Activated CD4-positive, alpha-beta T cell treated with anti-CD3 and anti-CD28 coated beads for 48 hours (primary cell): ENCODE measurements around the gene ITPK1.

ENCODE experiments used
- DNase-seq: peaks from one replicate; pipeline ENCODE4 v3.0.0-alpha.2; 2020

The ITPK1 gene

DNA sequence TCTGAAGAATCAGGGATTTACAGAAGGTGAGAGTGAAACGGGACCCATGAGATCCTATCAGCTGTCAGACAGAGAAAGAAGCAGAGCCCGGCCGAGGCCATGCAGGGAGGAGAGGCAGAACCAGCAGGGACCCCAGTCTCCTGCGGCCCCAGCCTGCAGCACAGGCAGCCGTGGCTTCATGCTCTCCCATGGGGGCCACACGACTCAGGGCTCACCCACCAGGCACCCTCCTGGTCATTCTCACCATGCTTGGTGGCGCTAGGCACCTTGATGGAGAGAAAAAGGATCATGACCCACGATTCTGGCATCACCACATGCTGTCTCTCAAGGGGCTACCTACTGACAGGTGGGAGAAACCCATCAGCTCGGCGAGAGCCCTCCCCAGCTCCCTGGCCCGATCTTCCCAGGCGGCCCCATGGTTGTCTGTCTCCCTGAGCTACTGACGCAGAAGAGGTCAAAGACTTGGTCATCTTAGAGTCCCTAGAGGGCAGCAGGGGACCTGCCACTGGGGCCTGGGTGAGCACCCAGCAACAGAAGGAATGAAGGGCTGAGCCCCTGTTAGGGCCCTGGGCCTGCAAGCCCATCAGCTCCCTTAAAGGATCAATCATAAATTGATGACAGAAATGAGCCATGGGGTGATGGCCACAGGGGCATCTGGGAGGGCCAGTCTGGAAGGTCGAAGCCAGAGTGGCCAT is 58.0 kb downstream of the ITPK1 start:
- DNase-seq, result no peak

DNA sequence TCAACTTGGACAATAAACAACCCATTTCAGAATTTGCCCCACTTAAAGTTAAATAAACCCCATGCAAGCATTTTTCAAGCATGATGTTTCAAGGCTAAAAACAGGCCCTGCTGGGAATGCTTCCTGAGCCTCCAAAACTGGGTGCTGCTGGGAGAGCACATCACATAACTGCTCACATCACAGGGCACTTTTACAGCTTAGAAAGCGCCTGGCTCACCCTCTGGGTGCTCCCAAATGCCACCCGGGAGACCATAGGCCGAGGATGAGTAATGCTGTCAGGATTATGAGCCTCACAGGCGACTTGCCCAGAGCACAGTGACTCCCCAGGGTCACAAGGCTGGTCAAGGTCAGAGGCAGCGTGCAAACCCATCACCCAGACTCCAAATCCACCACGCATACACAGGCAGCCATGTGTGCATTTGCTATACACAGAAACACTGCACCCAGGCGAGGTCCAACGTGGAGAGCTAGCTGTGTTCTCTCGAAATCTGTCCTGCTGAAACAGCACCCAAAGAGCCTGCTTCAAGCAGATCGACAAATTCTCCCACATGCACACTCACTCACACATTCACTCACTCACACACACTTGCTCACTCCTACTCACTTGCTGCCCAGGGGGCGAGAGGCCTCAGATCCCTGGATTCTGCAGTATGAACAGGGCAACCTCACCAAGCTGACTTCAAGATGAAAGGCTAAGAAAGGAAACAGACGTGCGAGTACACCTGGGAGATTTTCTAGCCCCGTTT is 58.7 kb downstream of the ITPK1 start:
- DNase-seq, result no peak

DNA sequence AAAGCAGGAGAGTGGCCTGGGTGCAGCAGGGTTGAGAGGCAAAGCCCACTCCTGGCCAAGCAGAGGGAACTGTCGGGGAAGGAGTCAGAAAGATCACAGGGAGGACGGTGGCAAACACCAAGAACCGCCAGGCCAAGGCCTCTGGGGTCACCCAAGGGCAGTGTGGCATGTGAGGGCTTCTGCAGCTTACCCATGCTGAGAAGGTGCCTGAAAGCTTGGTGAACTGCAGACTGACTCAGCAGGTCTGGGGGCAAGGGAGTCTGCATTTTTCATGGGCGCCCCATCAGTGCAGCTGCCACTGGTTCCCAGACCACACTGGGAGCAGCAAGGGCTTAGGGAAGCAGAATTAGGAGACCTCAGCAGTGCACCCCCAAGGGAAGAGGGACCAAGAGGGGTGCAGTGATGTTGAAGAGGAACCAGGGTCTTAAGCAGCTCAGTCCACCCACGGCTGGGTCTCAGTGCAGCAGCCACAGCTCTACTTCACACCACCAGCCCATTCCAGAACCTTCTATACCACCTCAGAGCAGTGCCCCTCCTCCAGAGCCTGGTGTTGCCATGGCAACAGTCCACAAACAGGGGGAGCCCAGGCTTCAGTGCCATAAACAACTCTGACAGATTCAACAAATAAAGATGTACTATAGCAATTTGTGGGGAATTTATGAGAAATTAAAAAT is 59.4 kb downstream of the ITPK1 start:
- no peak for DNase-seq

DNA sequence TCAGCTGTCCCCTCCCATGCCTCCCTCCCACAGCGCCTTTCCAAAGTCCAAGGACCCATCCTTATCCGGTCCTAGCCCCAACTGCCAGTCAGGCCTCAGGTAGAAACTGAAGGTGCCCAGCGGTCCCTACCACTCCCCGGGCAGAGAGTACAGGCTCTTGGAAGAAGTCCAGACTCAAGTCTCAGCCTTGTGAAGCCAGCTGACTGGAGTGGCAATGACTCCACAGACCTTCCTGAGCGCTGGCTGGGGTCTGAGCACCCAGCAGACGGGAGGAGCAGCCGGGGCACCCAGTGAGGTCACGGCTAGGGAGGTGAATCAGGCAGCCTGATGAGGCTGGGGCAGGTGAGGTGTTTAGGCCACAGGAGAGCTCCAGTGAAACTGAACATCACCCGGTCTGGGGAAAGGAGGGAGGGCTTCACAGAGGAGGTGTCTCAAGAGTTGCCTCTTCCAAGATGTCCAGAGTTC is 60.0 kb downstream of the ITPK1 start:
- DNase-seq, result no peak

DNA sequence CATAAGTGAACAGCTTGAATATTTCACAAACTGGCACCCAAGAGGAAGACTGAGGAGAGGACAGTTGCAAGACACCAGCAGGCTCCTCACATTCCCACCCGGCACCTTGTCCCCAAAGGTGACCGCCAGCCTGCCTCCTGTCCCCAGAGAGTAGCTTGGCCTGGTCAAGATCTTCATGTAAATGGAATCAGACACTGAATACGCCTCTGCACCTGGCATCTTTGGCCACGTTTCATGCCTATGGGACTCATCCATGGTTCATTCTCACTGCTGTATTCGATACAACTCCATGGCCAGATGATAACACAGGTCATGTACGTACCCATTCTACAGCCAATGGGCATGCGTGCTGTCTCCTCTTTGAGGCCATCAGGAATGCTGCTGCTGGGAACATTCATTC is 60.8 kb downstream of the ITPK1 start:
- DNase-seq, result no peak

DNA sequence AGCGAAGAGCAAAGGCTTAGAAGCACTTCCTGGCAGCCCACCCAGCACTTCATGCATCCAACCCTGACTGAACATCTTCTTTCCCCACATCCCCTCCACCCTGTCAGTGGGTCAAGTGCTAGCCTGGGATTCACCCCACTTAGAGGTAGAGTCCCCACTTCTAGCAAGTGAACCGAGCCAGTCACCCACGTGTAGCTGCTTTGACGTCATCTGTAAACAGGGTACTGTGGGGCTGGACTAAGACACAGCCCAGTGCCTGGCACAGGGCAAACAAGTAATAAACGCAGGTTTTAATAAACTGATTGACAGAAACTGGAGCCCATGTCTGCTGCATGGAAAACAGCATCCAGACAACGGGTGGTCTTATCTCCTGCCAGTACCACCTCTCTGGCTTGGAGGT is 61.7 kb downstream of the ITPK1 start:
- DNase-seq, result no peak

DNA sequence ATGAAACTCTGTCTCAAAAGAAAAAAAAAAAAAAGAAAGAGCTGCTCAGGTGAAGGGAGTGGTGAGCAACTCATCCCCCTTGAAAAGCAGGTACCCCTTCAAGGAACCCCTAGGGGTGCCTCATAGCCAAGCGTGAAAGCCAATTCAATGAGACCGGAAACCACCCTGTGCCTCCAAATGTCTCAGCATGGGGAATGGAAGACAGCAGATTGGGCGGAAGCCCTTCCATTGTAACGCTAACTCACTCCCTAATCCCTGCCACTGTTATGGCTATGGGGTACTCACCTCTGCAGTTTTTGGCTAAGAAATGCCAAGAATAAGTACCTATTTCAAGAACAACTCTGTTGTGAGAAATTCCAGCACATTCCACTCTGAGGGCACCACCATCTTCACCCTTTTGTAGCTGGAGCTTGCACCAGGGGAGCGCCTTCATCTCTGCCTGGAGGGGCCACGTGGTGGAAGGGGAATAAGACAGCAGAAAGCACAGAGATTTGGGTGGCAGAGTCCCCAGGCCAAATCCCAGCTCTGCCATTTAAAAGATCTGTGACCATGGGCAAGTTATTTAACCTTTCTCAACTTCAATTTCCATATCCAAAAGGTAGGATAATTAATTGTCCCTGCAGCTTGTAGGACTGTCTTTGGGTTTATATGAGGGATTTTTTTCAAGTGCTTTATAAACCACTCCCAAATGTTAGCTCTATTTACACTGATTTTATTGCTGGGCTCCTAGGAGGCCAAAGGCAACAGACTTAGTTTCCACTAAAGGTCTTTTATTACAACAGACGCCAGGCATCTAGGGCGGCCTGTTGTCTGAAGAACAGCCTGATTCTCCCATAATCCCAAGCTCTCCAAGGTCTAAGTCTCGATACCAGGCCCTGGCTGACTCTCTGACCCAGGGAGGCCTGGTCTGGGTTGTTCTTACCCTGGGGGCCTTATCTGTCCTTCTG is 63.9 kb downstream of the ITPK1 start:
- no peak for DNase-seq

DNA sequence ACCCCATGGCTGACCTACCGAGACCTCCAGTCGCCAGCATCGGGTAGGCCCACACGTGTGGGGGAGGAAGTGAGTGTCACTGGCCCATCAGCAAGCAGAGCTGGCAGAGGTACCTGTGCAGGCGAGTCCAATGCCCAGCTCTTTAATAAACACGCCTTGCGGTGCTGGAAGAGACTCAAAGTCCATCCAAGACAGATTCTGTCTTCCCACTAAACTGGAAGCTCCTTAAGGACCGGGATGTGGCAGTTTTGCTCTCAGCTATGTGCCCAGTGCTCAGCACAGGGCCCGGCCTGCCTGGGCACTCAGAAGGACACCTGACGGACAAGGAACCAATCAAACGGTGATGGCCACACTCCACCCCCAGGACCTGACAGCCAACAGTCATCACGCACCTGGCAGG is 65.0 kb downstream of the ITPK1 start:
- DNase-seq, result no peak

DNA sequence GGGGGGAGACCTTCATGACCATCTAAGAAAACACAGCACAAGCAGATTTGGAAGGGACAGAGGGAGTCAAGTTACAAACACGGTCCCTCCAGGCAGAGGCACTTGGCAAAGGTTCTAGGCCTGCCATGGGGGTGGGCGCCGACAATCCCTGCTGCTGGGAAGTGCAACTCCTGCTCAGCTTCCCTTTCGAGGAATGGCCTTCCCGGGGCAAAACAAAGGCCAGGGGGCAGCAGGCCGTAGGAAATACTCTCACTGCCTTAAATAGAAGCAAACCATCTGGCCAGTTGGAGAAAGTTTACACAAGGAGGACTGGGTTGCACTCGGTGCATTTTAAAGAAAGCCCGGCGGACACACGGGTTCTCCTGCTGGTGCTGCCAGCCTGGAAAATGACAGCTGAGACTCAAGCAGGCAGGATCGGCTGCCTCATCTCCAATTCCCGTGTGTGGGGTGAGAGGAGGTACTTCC is 65.8 kb downstream of the ITPK1 start:
- no peak for DNase-seq

DNA sequence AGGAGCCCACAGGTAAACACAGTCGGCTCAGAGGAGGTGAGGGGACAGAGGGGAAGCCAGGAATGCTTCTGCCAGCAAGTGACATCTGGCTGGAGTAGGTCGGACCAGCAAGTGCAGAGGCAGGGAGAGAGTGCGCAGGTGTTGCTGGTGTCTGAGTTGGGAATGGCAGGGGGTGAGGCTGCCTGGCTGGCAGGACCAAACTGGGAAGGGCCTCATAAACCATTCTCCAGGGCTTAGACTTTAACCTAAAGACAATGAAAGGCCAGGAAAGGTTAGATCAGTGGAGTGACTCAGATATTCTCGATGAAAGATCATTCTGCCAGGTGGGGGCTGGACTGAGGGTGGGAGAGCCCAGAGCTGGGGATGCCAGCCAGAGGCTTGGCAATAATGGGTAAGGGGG is 66.4 kb downstream of the ITPK1 start:
- DNase-seq, result no peak

DNA sequence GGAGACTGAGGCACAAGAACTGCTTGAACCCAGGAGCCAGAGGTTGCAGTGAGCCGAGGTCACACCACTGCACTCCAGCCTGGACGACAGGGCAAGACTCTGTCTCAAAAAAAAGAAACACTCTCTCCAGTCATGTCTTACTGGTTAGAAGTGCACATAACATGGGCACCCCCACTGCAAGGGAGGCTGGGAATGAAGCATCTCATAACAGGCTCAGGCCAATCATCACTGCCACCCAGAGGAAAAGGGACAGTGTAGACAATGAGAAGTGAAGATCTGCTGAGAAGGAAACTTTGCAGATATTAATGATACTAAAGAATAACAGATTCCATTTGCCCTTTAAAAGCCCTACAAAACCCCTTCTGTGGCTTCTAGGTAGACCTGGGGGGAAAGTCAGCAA is 66.9 kb downstream of the ITPK1 start:
- no peak for DNase-seq

DNA sequence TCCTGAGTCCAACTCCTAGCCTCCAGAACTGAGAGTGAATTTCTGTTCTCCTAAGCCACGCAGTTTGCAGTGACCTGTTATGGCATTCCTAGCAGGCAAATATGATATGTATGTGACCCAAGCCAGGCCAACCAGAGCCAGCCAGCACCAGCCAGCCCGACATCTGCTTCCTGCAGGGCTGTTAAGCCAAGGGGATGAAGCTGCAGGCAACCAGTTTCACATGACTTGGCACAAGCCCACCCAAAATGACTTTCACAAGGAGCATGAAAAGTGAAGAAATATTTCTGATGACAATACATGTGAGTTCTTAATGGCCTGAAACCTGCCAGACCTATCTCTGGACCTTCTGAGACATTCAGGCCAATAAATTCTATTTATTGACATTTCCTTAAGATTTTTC is 68.1 kb downstream of the ITPK1 start:
- DNase-seq, result no peak

DNA sequence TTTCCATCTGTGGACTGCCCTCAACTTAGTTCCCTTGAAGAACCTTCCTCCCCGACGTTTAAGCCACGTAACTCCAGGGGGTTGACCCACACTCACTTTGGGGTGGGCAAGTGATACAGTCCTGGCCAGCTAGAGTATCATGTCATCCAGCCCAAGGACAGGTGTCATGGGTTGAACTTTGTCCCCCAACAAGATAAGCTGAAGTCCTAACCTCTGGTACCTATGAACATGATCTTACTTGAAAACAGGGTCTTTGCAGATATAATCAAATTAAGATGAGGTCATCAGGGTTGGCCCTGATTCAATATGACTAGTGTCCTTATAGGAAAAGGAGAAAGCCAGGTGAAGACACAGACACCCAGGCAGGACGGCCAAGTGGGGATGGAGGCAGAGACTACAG is 68.6 kb downstream of the ITPK1 start:
- DNase-seq, result no peak

DNA sequence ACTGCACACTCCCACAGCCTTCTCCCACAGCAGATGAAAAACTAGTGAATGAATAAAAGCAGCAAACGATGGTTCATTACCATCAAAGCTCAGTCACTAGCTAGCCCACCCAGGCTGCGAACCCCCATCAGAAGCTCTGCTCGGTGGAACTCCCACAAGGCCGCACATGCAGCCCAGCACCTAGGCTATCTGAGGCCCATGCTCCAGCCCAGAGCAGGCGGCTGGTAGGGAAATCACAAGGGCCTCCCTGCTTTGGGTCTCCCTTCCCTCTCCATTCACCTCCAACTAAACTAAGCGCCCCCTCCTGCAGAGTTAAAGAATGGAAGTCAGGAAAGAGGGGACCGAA is 69.0 kb downstream of the ITPK1 start:
- no peak for DNase-seq

DNA sequence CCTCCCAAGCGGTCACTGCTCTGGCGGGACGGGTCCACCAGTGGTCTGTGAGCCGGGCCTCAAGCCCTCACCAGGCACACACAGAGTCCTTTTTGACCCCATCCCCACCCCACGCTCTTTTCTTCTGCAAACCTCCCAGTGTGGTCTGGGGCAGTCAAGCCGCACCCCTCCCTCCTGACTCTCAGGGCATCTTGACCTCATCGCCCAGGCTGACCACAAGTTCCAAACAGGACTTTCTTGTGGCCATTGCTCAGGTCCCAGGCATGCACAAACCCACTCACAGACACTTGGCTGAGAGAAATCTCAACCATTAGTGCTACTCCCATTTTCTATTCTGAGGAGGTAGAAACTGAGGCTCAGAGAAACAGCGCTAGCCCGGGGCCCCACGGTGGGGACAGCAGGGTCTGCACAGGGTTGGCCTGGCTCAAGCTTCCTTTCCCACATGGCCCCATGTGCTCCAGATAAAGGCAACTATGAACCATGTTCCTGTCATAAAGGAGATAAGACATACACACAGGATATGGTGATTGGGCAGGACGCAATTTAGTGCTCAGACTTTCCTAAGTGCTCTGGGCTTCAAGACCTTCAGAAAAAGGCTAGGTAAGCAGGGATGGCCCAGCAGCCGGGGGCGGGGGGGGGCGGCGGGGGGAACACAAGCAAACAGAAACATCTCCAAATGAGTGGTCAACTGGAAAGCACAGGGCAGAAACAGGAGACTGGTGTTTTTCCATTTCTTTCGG is 69.6 kb downstream of the ITPK1 start:
- DNase-seq, result no peak

DNA sequence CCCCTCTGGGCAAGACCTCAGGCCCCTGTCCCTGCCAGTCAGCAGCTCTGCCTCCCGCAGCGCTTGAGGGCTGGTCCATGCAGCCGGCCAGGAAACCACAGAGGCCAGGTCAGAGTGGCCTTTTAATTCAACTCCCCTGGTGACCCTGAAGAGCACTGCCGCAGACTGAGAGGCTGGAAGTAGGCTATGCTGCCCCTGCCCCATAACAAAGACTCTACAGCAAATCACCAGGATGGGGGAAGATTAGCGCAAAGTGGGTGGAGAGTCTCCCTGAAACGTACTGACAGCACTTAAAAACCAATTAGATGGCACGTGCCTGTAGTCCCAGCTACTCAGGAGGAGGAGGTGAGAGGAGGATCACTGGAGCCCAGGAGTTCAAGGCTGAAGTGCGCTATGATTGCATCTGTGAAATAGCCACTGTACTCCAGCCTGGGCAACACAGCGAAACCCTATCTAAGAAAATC is 70.5 kb downstream of the ITPK1 start:
- DNase-seq, result no peak

DNA sequence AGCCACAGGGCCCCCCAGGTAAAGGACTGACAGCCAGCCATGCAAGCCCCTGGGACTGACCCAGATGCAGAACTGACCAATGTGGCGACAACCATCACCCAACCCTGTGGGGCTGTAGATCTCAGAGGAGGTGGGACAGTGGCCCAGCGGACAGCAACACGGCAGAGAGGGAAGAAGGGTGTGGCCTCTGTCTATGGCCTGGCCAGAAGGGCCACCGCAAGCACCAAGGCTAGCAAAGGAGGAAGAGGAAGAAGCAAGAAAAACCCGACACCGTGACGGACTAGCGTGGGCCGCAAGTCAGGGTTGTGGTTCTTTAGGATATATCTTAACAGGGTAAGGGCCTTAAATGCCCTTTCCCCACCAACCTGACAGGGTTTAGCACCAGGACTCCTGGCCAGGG is 71.2 kb downstream of the ITPK1 start:
- DNase-seq, result no peak

DNA sequence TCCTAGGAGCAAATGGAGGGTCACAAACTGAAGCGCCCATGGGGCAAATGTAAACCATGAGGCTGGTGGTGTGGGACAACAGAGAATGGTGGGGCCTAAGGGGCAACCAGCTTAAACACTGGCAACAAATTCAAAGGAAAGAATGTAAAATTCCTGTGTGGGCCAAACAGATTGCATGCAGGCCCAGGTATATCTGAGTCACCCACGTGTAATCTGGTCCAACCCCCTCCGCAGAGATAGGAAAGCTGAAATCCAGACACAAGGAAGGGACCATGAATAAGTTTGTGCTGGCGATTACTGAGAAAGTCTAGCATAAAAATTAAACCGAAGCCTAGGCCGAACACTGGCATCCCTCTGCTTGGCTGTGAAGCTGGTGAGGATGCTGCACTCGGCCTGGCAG is 71.6 kb downstream of the ITPK1 start:
- no peak for DNase-seq

DNA sequence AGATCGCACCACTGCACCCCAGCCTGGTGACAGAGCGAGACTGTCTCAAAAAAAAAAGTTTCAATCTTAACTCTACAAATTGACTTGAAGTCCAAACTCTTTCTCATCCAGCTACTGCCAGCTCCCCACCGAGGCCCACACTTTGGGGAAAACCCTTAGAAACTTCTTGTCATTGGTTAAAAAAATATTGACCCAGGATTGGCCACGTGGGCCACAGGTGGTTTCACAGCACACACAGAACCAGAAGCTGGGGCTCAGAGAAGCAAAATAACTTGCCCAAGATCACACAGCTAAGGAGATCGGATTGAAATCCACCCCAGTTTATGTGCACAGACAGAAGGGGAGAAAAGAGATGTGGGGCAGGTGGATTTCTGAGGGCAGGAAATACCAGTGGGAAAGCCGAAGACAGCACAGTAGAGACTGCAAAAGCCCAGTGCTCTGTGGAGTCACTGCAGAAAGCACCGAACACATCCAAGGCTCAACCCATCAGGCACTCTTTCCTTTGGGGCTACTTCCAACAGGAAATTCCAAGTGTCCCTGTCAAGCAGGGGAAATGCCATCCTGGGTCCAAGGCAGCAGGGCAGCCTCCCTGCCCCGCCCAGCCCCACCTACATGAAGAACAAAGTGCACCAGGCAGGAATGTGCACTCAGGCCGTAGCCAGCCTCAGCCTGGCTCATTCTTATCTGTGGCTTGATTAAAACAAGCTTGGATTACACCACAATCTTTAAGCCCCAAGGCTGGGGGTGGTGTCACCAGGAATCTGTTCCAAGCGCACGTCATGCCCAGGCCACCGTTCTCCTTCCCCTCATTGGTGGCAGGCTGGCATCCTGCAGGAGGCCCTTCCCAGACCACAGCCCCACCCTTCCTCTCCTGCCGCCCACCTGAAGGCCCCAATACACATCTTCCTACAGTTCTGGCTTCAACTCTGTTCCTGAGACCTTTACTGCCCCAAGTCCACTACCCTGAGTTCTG is 72.5 kb downstream of the ITPK1 start:
- DNase-seq, result no peak

DNA sequence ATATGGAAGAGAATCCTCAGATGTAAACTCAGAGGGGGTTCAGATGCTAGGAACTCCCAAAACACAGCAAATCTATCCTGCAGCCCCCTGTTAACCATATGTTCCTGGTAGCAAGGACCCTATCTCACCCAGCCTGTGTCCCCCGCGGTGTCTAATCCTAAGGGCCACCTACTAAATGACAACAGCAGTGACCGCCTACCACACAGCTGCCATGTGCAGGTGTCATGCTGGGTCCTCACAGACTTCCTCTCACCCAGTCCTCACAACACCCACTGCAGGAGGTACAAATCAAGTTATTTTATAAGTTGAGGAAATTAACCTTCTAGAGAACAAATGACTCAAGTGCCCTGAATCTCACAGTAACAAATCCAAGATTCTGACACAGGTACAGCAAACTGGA is 73.9 kb downstream of the ITPK1 start:
- no peak for DNase-seq

DNA sequence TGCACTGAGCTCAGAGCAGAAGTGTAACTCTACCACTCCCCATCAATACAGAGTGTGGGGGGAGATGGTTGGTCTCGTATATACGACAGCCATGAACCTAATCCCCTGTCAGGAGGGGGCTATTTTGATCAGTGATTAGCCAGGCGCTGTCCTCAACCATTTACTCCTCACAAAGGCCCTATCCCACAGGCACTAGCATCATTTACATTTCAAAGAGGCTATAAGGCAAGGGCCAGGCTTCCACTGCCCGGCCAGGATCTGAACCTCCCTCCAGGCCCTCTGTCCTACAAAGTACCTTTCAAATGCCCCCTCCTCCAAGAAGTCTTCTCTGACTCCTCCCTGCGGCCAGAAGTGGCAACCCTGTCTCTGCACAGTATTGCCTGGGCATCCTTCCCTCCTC is 74.7 kb downstream of the ITPK1 start:
- DNase-seq, result no peak
